PFSK-1 (cell line): ENCODE measurements around the gene DYDC2.

Experiments
- POLR2AphosphoS5 ChIP-seq: IDR thresholded peaks from 2 replicates; pipeline ENCODE4 v1.6.1; 2012; ENCODE audit warnings: low read depth, mild to moderate bottlenecking, control low read depth, low read length, moderate library complexity
- REST ChIP-seq, 2 experiments: IDR thresholded peaks; 2 replicates each; pipeline versions ENCODE4 v1.6.1 to v1.8.0; 2011 to 2012; ENCODE audit warnings: low read depth in 2 of 2, low read length in 2 of 2, control low read depth in 1 of 2, inconsistent platforms in 1 of 2, mild to moderate bottlenecking in 1 of 2, moderate library complexity in 1 of 2; ENCODE audit not compliant: insufficient read depth in 1 of 2

- TF ChIP-seq POLR2AphosphoS5 (no peak), REST (IDR thresholded peaks at IDR 0.05; ENCODE audit: insufficient read depth in 1 of 2, low read depth in 2 of 2, low read length in 2 of 2) (no peak)
Measured at GRCh38 chr10:80397014-80397413, 40.4 kb downstream of the DYDC2 start.
